ENCODE data around the gene SERPINA10.

DNA sequence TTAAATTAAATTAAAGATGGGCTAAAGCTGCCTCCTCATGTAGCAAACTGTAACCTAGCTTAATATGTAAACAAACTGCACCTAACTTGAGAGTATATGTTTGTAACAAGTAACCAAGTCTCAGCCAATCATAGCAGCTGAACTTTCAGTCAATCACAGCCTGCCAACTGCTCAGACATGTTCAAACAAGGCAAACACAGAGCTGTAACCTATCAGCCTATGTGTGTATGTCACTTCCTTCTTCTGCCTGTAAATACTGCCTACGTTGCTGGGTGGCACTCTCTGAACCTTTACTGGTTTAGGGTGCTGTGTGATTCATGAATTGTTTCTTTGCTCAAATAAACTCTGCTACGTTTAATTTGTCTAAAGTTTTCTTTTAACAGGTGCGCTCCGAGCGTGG is 27.2 kb upstream of the SERPINA10 start:
- no peak for TF ChIP-seq EP300 (IDR thresholded peaks at IDR 0.05; ENCODE audit: borderline replicate concordance in 1 of 2, control insufficient read depth in 1 of 2, low read depth in 2 of 2, low read length in 2 of 2)
- no peak for TF ChIP-seq CTCF (IDR thresholded peaks at IDR 0.05 in 2 of 3, conservative IDR thresholded peaks at IDR 0.05 in 1 of 3; ENCODE audit: control insufficient read depth in 2 of 3, extremely low read depth in 1 of 3, insufficient read depth in 1 of 3, low read depth in 3 of 3, low read length in 3 of 3)
- TF ChIP-seq POLR2AphosphoS2 (IDR thresholded peaks at IDR 0.05; ENCODE audit: low read depth, low read length) = no peak
- TF ChIP-seq SREBF2 (IDR thresholded peaks at IDR 0.05; ENCODE audit: low read length) = no peak
- TF ChIP-seq EZH2 (IDR thresholded peaks at IDR 0.05; ENCODE audit: borderline replicate concordance, control insufficient read depth, low read depth, low read length) = no peak
- no peak for TF ChIP-seq NRF1 (conservative IDR thresholded peaks at IDR 0.05; ENCODE audit: low read depth, low read length)
- no peak for TF ChIP-seq ESRRA (IDR thresholded peaks at IDR 0.05; ENCODE audit: low read length)
- TF ChIP-seq POLR2A (IDR thresholded peaks at IDR 0.05; ENCODE audit: low read depth, low read length) = no peak
- TF ChIP-seq CREM (IDR thresholded peaks at IDR 0.05; ENCODE audit: low read depth) = no peak
- no peak for TF ChIP-seq YY1 (IDR thresholded peaks at IDR 0.05; ENCODE audit: low read depth, low read length)
- TF ChIP-seq GABPA (IDR thresholded peaks at IDR 0.05; ENCODE audit: low read depth) = no peak
- TF ChIP-seq TAF1 (IDR thresholded peaks at IDR 0.05; ENCODE audit: borderline replicate concordance, low read depth, low read length) = no peak

Measured in GM12878 (cell line).